ENCODE data around the gene AJAP1.

- TF ChIP-seq CTCF (conservative IDR thresholded peaks at IDR 0.05; ENCODE audit: low read depth in 2 of 2), result no peak
- TF ChIP-seq NANOG (IDR thresholded peaks at IDR 0.05; ENCODE audit: borderline replicate concordance), result no peak
- no peak for TF ChIP-seq CREB1 (CRISPR knock-in tag; IDR thresholded peaks at IDR 0.05; ENCODE audit: low read depth)
- no peak for TF ChIP-seq REST (IDR thresholded peaks at IDR 0.05; ENCODE audit: unreplicated experiment)
- no peak for TF ChIP-seq EZH2 (IDR thresholded peaks at IDR 0.05; ENCODE audit: low read depth, unreplicated experiment)
- no peak for TF ChIP-seq ETS1 (IDR thresholded peaks at IDR 0.05)
- TF ChIP-seq POLR2AphosphoS5 (IDR thresholded peaks at IDR 0.05; ENCODE audit: low read depth), result no peak
- no peak for TF ChIP-seq EZH2phosphoT487 (IDR thresholded peaks at IDR 0.05; ENCODE audit: unreplicated experiment)
- no peak for TF ChIP-seq ZNF462 (CRISPR knock-in tag; IDR thresholded peaks at IDR 0.05)
- TF ChIP-seq JUNB (IDR thresholded peaks at IDR 0.05; ENCODE audit: unreplicated experiment), result no peak
- TF ChIP-seq ZNF331 (CRISPR knock-in tag; IDR thresholded peaks at IDR 0.05; ENCODE audit: low read depth), result no peak
These were observed 7.8 kb downstream of the AJAP1 start for GRCh38 chr1:4662168-4662567.

Data from GM23338 (cell line).